Activated CD4-positive, alpha-beta T cell treated with anti-CD3 and anti-CD28 coated beads, Interleukin-10, Interleukin-2, amounts not matched to agents 100 ng/mL and 50 ng/mL, durations not matched to agents 16 hours and 8 hours (primary cell): ENCODE results near the gene TRIM38.
"Not testable (repeated sequence)": the region's sequence is repeated elsewhere in the genome, so short reads cannot be mapped to it uniquely, and the experiment has no call there.

ENCODE experiments used
- DNase-seq: peaks from one replicate; pipeline ENCODE4 v3.0.0-alpha.2; 2020

TRIM38 gene

GRCh38 chr6:26008470-26008869 lies 45.9 kb downstream of the TRIM38 start:
- DNase-seq: no peak

- DNase-seq: no peak
Measured at GRCh38 chr6:26009817-26010216, 47.2 kb downstream of the TRIM38 start.

GRCh38 chr6:26012061-26012460 lies 49.5 kb downstream of the TRIM38 start:
- DNase-seq: no peak

GRCh38 chr6:26014386-26014785 lies 51.8 kb downstream of the TRIM38 start:
- DNase-seq: not testable (repeated sequence)

GRCh38 chr6:26016245-26016962 lies 53.8 kb downstream of the TRIM38 start:
- DNase-seq: peak; percentile 41

- peak; percentile 53 for DNase-seq
Measured at GRCh38 chr6:26016963-26017631, 54.5 kb downstream of the TRIM38 start.

- DNase-seq: peak; percentile 92
Measured at GRCh38 chr6:26017632-26017966, 55.0 kb downstream of the TRIM38 start.

- DNase-seq: no peak
Measured at GRCh38 chr6:26019261-26019830, 56.7 kb downstream of the TRIM38 start.

- no peak for DNase-seq
Measured at GRCh38 chr6:26019967-26020328, 57.3 kb downstream of the TRIM38 start.

GRCh38 chr6:26020329-26021000 lies 57.9 kb downstream of the TRIM38 start:
- DNase-seq: peak; percentile 93

- DNase-seq: peak; percentile 81
Measured at GRCh38 chr6:26021001-26021349, 58.4 kb downstream of the TRIM38 start.

GRCh38 chr6:26021350-26022131 lies 58.9 kb downstream of the TRIM38 start:
- DNase-seq: peak; percentile 98

GRCh38 chr6:26022132-26022472 lies 59.5 kb downstream of the TRIM38 start:
- peak; percentile 83 for DNase-seq

- DNase-seq: no peak
Measured at GRCh38 chr6:26022737-26023136, 60.1 kb downstream of the TRIM38 start.

GRCh38 chr6:26024651-26025046 lies 62.0 kb downstream of the TRIM38 start:
- no peak for DNase-seq

GRCh38 chr6:26025047-26025893 lies 62.7 kb downstream of the TRIM38 start:
- peak; percentile 54 for DNase-seq

- peak; percentile 96 for DNase-seq
Measured at GRCh38 chr6:26025894-26026832, 63.6 kb downstream of the TRIM38 start.

GRCh38 chr6:26026833-26027490 lies 64.4 kb downstream of the TRIM38 start:
- DNase-seq: peak; percentile 98

- DNase-seq: no peak
Measured at GRCh38 chr6:26027491-26028211, 65.0 kb downstream of the TRIM38 start.
